Measurements from ENCODE around the gene SCNN1B. TPM values are rescaled to one million over a fixed set of nuclear protein-coding genes. Genes with fewer than 3 reads are reported as not detected.
A peak's percentile ranks its signal among the peaks of the same experiment; 100 is the strongest.

SCNN1B gene
- total RNA-seq, 1 donor from 2014 or later = not detected

GRCh38 chr16:23406024-23406423 lies 103.9 kb downstream of the SCNN1B start:
- peaks cover 16% of the 10 kb centered on the region for H3K4me1 Mint-ChIP-seq
- H3K27me3 Mint-ChIP-seq (ENCODE audit: low read depth) = no peaks in the 10 kb centered on the region
- peaks cover 7% of the 10 kb centered on the region for H3K36me3 Mint-ChIP-seq (ENCODE audit: low read depth)
- no peak overlapping the region for H3K27ac Mint-ChIP-seq (ENCODE audit: unreplicated experiment)
- no peak for TF ChIP-seq CTCF (conservative IDR thresholded peaks at IDR 0.05)
- no peak overlapping the region for H3K4me3 Mint-ChIP-seq
- DNase-seq (ENCODE audit: low read depth, low spot score) = no peak
- H3K9me3 Mint-ChIP-seq = no peaks in the 10 kb centered on the region

GRCh38 chr16:23406546-23407240 lies 104.6 kb downstream of the SCNN1B start:
- no peak overlapping the region for H3K27ac Mint-ChIP-seq (ENCODE audit: unreplicated experiment)
- TF ChIP-seq CTCF (conservative IDR thresholded peaks at IDR 0.05) = no peak
- H3K4me1 Mint-ChIP-seq = peaks cover 16% of the 10 kb centered on the region
- no peaks in the 10 kb centered on the region for H3K9me3 Mint-ChIP-seq
- no peak for DNase-seq (ENCODE audit: low read depth, low spot score)
- H3K36me3 Mint-ChIP-seq (ENCODE audit: low read depth) = peaks cover 7% of the 10 kb centered on the region
- no peaks in the 10 kb centered on the region for H3K27me3 Mint-ChIP-seq (ENCODE audit: low read depth)
- no peak overlapping the region for H3K4me3 Mint-ChIP-seq

- no peak for TF ChIP-seq CTCF (conservative IDR thresholded peaks at IDR 0.05)
- Mint-ChIP-seq H3K4me3 (no peak overlapping the region), H3K9me3 (no peaks in the 10 kb centered on the region), H3K27ac (ENCODE audit: unreplicated experiment) (no peak overlapping the region), H3K27me3 (ENCODE audit: low read depth) (no peaks in the 10 kb centered on the region), H3K36me3 (ENCODE audit: low read depth) (peaks cover 6% of the 10 kb centered on the region), H3K4me1 (peaks cover 16% of the 10 kb centered on the region)
- no peak for DNase-seq (ENCODE audit: low read depth, low spot score)
Measured at GRCh38 chr16:23407436-23408127, 105.5 kb downstream of the SCNN1B start.

DNA sequence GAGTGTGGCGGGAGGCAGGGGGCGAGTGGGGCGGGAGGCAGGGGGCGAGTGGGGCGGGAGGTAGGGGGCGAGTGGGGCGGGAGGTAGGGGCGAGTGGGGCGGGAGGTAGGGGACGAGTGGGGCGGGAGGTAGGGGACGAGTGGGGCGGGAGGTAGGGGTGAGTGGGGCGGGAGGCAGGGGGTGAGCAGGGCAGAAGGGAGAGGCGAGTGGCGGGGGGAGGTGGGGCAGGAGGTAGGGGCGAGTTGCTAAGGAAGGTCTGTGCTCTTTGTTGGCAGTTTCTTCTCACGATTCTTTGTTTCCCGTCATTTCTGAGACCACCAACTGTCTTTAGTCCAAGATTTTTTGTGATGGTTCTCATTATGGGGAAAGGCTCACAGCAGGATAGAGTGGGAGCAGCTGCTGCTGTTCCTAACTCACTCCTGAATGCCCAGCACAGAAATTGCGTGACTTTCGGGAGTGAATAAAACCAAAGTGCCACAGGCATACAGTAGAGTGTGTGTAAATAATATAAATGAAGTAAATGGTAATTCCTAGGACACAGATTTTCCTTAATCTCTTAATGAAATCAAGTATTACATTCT lies 106.2 kb downstream of the SCNN1B start:
- H3K9me3 Mint-ChIP-seq = no peaks in the 10 kb centered on the region
- no peaks in the 10 kb centered on the region for H3K27me3 Mint-ChIP-seq (ENCODE audit: low read depth)
- H3K4me3 Mint-ChIP-seq = no peak overlapping the region
- TF ChIP-seq CTCF (conservative IDR thresholded peaks at IDR 0.05) = no peak
- peak overlapping the region; percentile 86 for H3K27ac Mint-ChIP-seq (ENCODE audit: unreplicated experiment)
- H3K36me3 Mint-ChIP-seq (ENCODE audit: low read depth) = peaks cover 5% of the 10 kb centered on the region
- DNase-seq (ENCODE audit: low read depth, low spot score) = no peak
- peaks cover 16% of the 10 kb centered on the region for H3K4me1 Mint-ChIP-seq

- H3K27me3 Mint-ChIP-seq (ENCODE audit: low read depth) = no peaks in the 10 kb centered on the region
Measured at GRCh38 chr16:23408823-23409298, 106.8 kb downstream of the SCNN1B start.

More at GRCh38 chr16:23408823-23409298, 106.8 kb downstream of the SCNN1B start:
- Mint-ChIP-seq H3K4me1 (peaks cover 16% of the 10 kb centered on the region), H3K4me3 (no peak overlapping the region), H3K36me3 (ENCODE audit: low read depth) (peaks cover 7% of the 10 kb centered on the region), H3K9me3 (no peaks in the 10 kb centered on the region), H3K27ac (ENCODE audit: unreplicated experiment) (peak overlapping the region; percentile 86)
- no peak for DNase-seq (ENCODE audit: low read depth, low spot score)
- TF ChIP-seq CTCF (conservative IDR thresholded peaks at IDR 0.05) = no peak
